Activated B cell treated with CpG ODN at 0.5 μM for 24 hours (primary cell): Measurements from ENCODE around the gene ABCA9. TPM values are rescaled to one million over a fixed set of nuclear protein-coding genes. Genes with fewer than 3 reads are reported as not detected.
"Not testable (repeated sequence)": the region's sequence is repeated elsewhere in the genome, so short reads cannot be mapped to it uniquely, and the experiment has no call there.

Source experiments
- ATAC-seq: fragments of 200-7000 bp; cut with Tn5 transposase; one replicate; pipeline ENCODE4 v1.10.0; 2021; ENCODE audit warnings: low read depth, mild to moderate bottlenecking, moderate library complexity
- CTCF ChIA-PET: fragments of 350-600 bp; sonication (Branson Sonifier 250); formaldehyde crosslinking; loops from one replicate; lab custom pipeline; 2021; ENCODE audit warnings: antibody characterized with exemption; lab: Charles Lee
- POLR2A ChIA-PET: fragments of 350-600 bp; sonication (Branson Sonifier 250); formaldehyde crosslinking; loops from one replicate; lab custom pipeline; 2021; ENCODE audit warnings: antibody characterized with exemption; lab: Charles Lee
- DNase-seq: peaks from one replicate; pipeline ENCODE4 v3.0.0; 2022
- H3K27ac Mint-ChIP-seq: one replicate; pipeline ENCODE4 v1.8.0; 2020; ENCODE audit warnings: mixed read lengths
- H3K27me3 Mint-ChIP-seq: one replicate; pipeline ENCODE4 v1.8.0; 2021; ENCODE audit warnings: mixed read lengths
- H3K36me3 Mint-ChIP-seq: one replicate; pipeline ENCODE4 v1.8.0; 2021; ENCODE audit warnings: low read depth, mixed read lengths
- H3K4me1 Mint-ChIP-seq: one replicate; pipeline ENCODE4 v1.8.0; 2021; ENCODE audit warnings: mixed read lengths
- H3K4me3 Mint-ChIP-seq: one replicate; pipeline ENCODE4 v1.8.0; 2020; ENCODE audit warnings: mild to moderate bottlenecking, mixed read lengths
- H3K9me3 Mint-ChIP-seq: one replicate; pipeline ENCODE4 v1.8.0; 2020; ENCODE audit warnings: mixed read lengths
- intact Hi-C: fragments of 100-400 bp; cut with micrococcal nuclease; formaldehyde crosslinking; loops from one replicate; pipeline ENCODE4 v1.15.1; 2024
- total RNA-seq: library from RNA; stranded (reverse); gene quantifications from 2 replicates; pipeline ENCODE4 v1.2.3, GENCODE V29; 2022
- TF ChIP-seq, protein P1 (sequence below): fragments of 200-600 bp; IDR thresholded peaks from one replicate; pipeline ENCODE4 v1.8.0; 2022; ENCODE audit warnings: antibody characterized with exemption, mild to moderate bottlenecking

The ABCA9 gene
- total RNA-seq, 1 donor from 2014 or later = 0.04 TPM

DNA sequence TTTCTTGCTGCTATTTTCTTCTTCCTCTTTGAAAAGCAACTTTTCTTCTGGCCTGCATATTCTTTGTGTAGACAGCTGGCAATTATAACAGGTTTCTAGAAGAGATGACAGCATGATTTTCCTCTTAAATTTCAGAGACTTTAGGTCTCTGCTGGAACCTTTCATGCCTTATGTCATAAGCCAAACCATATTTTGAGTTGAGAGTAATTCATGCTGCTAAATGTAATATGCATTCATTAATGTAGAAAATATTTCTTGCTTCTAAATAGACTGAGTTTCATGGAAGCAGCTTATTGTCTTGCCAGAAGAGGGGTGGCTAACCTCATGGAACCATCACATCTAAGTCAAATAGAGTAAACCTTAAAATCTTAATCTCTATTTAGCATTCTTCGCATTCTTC, 25.9 kb upstream of the ABCA9 start:
- DNase-seq = no peak
- Mint-ChIP-seq H3K4me3 (no peak overlapping the region), H3K27ac (no peak overlapping the region), H3K36me3 (no peaks in the 10 kb centered on the region), H3K4me1 (no peaks in the 10 kb centered on the region), H3K9me3 (no peaks in the 10 kb centered on the region), H3K27me3 (no peaks in the 10 kb centered on the region)
- intact Hi-C loops = no loop called here
- ChIA-PET CTCF (no interaction called here), POLR2A (no interaction called here)
- ATAC-seq = no peak
- TF ChIP-seq, protein P1, sequence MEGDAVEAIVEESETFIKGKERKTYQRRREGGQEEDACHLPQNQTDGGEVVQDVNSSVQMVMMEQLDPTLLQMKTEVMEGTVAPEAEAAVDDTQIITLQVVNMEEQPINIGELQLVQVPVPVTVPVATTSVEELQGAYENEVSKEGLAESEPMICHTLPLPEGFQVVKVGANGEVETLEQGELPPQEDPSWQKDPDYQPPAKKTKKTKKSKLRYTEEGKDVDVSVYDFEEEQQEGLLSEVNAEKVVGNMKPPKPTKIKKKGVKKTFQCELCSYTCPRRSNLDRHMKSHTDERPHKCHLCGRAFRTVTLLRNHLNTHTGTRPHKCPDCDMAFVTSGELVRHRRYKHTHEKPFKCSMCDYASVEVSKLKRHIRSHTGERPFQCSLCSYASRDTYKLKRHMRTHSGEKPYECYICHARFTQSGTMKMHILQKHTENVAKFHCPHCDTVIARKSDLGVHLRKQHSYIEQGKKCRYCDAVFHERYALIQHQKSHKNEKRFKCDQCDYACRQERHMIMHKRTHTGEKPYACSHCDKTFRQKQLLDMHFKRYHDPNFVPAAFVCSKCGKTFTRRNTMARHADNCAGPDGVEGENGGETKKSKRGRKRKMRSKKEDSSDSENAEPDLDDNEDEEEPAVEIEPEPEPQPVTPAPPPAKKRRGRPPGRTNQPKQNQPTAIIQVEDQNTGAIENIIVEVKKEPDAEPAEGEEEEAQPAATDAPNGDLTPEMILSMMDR = no peak

DNA sequence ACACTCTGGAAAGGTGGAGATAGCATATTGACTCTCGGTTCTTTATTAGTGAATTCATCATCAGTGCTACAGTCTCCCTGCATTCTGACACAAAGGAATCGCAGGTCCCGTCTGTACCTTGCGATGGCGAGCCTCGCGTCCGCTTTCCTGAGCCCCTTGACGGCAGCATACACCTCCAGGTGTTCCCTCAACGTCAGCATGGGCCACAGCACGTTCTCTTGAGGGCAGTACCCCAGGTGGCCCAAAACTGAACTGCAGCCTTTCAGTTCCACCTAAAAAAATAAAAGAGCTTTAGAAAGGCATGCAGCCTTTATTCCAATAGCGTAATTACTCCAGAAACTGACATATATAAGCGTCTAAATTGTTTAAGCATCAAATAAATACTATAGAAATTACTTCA, 24.2 kb upstream of the ABCA9 start:
- DNase-seq = no peak
- H3K4me3 Mint-ChIP-seq = no peak overlapping the region
- intact Hi-C loops = no loop called here
- POLR2A ChIA-PET = interaction anchor here (1.0 kb wide), 1 partner anchor 31 kb away, joined by 4 read pairs; no protein-coding TSS in a partner anchor
- no peaks in the 10 kb centered on the region for H3K4me1 Mint-ChIP-seq
- CTCF ChIA-PET = interaction anchor here (0.9 kb wide), 1 partner anchor 19 kb away, joined by 4 read pairs; no protein-coding TSS in a partner anchor
- H3K36me3 Mint-ChIP-seq = no peaks in the 10 kb centered on the region
- ATAC-seq = peak; percentile 47
- H3K9me3 Mint-ChIP-seq = no peaks in the 10 kb centered on the region
- no peak overlapping the region for H3K27ac Mint-ChIP-seq
- TF ChIP-seq, protein P1 = no peak
- H3K27me3 Mint-ChIP-seq = no peaks in the 10 kb centered on the region

DNA sequence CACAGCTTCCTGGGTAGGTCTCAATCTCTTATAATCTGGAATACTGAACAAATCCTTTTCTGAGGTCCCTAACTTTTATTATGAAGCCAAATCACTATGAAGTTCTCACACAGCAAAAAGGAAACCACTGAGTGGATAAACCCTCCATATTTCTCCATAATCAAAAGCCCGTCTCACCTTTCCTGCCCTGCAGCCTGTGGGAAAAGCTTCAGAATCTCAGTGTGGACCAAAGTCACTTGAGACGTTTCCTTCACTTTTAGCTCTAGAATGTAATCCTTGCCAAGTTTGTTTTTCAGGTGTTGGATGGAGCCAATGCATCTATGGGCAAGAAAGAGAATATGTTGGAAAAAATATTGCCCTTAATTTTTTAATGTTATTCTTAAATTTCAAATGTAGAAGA, 22.0 kb upstream of the ABCA9 start:
- no peak for DNase-seq
- TF ChIP-seq, protein P1 = no peak
- intact Hi-C loops = no loop called here
- no peak for ATAC-seq
- no peaks in the 10 kb centered on the region for H3K27me3 Mint-ChIP-seq
- no peaks in the 10 kb centered on the region for H3K9me3 Mint-ChIP-seq
- CTCF ChIA-PET = no interaction called here
- POLR2A ChIA-PET = no interaction called here
- H3K36me3 Mint-ChIP-seq = no peaks in the 10 kb centered on the region
- no peaks in the 10 kb centered on the region for H3K4me1 Mint-ChIP-seq
- no peak overlapping the region for H3K4me3 Mint-ChIP-seq
- no peak overlapping the region for H3K27ac Mint-ChIP-seq

DNA sequence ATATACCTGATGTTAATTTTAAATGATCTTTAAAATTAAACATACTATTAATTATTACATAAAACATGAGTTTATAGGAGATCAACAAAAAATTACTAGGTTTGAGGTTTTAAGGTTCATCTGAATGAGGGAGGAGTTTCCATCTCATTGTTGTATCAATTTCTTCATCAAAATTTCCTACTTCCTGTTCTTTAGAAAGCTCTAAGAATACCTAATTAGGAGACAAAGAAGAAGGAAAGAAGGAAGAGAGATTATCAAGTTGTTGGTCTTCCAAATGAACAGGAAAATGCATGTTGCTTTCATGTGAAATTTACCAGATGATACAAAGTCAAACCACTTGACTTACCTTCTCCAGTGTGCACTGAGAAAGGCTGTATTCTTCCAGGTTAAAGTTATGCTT, 18.1 kb upstream of the ABCA9 start:
- Mint-ChIP-seq H3K36me3 (no peaks in the 10 kb centered on the region), H3K27ac (no peak overlapping the region), H3K4me3 (no peak overlapping the region), H3K27me3 (no peaks in the 10 kb centered on the region), H3K4me1 (no peaks in the 10 kb centered on the region), H3K9me3 (peaks cover 15% of the 10 kb centered on the region)
- CTCF ChIA-PET = no interaction called here
- intact Hi-C loops = no loop called here
- DNase-seq = no peak
- ATAC-seq = no peak
- TF ChIP-seq, protein P1 = no peak
- POLR2A ChIA-PET = no interaction called here

DNA sequence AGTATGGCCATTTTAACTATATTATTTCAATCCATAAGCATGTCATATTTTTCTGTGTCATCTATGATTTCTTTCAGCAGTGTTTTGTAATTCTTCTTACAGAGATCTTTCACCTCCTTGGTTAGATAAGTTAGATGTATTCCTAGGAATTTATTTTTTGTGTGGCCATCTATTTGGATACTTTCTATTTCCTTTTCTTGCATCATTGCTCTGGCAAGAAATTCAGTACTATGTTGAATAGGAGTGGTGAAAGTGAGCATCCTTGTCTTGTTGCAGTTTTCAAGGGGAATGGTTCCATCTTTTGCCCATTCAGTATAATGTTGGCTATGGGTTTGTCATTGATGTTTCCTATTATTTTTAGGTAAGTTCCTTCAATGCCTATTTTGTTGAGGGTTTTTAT, 15.1 kb upstream of the ABCA9 start:
- Mint-ChIP-seq H3K36me3 (peaks cover 4% of the 10 kb centered on the region), H3K4me3 (no peak overlapping the region), H3K27ac (no peak overlapping the region), H3K9me3 (peaks cover 33% of the 10 kb centered on the region), H3K4me1 (peaks cover 8% of the 10 kb centered on the region), H3K27me3 (no peaks in the 10 kb centered on the region)
- intact Hi-C loops = no loop called here
- POLR2A ChIA-PET = no interaction called here
- TF ChIP-seq, protein P1 = no peak
- CTCF ChIA-PET = no interaction called here
- DNase-seq (no peak), ATAC-seq (no peak)

DNA sequence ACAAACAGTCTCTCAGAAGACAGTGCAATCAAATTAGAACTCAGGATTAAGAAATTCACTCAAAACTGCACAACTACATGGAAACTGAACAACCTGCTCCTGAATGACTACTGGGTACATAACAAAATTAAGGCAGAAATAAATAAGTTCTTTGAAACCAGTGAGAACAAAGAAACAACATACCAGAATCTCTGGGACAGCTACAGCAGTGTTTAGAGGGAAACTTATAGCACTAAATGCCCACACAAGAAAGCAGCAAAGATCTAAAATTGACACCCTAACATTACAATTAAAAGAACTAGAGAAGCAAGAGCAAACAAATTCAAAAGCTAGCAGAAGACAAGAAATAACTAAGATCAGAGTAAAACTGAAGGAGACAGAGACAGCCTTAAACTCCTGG, 12.7 kb upstream of the ABCA9 start:
- Mint-ChIP-seq H3K4me1 (peaks cover 16% of the 10 kb centered on the region), H3K9me3 (peaks cover 33% of the 10 kb centered on the region)
- ATAC-seq, DNase-seq, H3K36me3 Mint-ChIP-seq, CTCF ChIA-PET, POLR2A ChIA-PET, intact Hi-C loops, H3K4me3 Mint-ChIP-seq, H3K27ac Mint-ChIP-seq, H3K27me3 Mint-ChIP-seq: not testable (repeated sequence)

DNA sequence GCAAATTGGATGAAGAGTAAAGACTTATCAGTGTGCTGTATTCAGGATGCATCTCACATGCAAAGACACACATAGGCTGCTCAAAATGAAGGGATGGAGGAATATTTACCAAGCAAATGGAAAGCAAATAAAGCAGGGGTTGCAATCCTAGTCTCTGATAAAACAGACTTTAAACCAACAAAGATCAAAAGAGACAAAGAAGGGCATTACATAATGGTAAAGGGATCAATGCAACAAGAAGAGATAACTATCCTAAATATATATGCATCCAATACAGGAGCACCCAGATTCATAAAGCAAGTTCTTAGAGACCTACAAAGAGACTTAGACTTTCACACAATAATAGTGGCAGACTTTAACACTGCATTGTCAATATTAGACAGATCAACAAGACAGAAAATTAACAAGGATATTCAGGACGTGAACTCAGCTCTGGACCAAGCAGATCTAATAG, 12.1 kb upstream of the ABCA9 start:
- H3K36me3 Mint-ChIP-seq, H3K4me3 Mint-ChIP-seq, H3K27me3 Mint-ChIP-seq, DNase-seq, intact Hi-C loops, ATAC-seq, CTCF ChIA-PET, H3K27ac Mint-ChIP-seq, POLR2A ChIA-PET: not testable (repeated sequence)
- Mint-ChIP-seq H3K4me1 (peaks cover 21% of the 10 kb centered on the region), H3K9me3 (peaks cover 33% of the 10 kb centered on the region)

DNA sequence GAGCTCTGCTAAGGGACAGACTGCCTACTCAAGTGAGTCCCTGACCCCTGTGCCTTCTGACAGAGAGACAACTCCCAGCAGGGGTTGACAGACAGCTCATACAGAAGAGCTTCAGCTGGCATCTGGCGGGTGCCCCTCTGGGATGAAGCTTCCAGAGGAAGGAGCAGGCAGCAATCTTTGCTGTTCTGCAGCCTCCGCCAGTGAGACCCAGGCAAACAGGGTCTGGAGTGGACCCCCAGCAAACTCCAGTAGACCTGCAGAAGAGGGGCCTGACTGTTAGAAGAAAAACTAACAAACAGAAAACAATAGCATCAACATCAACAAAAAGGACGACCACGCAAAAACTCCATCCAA, 10.5 kb upstream of the ABCA9 start:
- POLR2A ChIA-PET, H3K36me3 Mint-ChIP-seq, ATAC-seq, H3K27me3 Mint-ChIP-seq, DNase-seq, intact Hi-C loops: not testable (repeated sequence)
- Mint-ChIP-seq H3K4me1 (peaks cover 32% of the 10 kb centered on the region), H3K4me3 (peak overlapping the region; percentile 58), H3K9me3 (peaks cover 28% of the 10 kb centered on the region), H3K27ac (peak overlapping the region; percentile 67)
- CTCF ChIA-PET = interaction anchor here (1.3 kb wide), 1 partner anchor 176 kb away, joined by 3 read pairs; no protein-coding TSS in a partner anchor
